Kidney epithelial cell (primary cell): ENCODE results near the gene PIM3. TPM values are rescaled to one million over a fixed set of nuclear protein-coding genes. Genes with fewer than 3 reads are reported as not detected.

Experiments used
- DNase-seq: peaks from one replicate; pipeline ENCODE4 v3.0.0-alpha.2; 2010; ENCODE audit warnings: low read depth
- H3K27me3 ChIP-seq: 2 replicates; pipeline ENCODE4 v1.6.0; 2011; ENCODE audit warnings: low read length; ENCODE audit not compliant: control insufficient read depth, insufficient read depth
- H3K36me3 ChIP-seq: 2 replicates; pipeline ENCODE4 v1.5.1; 2011; ENCODE audit warnings: low read length; ENCODE audit not compliant: control insufficient read depth, insufficient read depth
- H3K4me3 ChIP-seq: 2 replicates; pipeline ENCODE4 v1.5.1; 2011; ENCODE audit warnings: low read depth, mild to moderate bottlenecking, control low read depth, low read length
- CTCF ChIP-seq: IDR thresholded peaks from 2 replicates; pipeline ENCODE4 v1.5.1; 2011; ENCODE audit warnings: mild to moderate bottlenecking, moderate library complexity, low read length, control low read depth, inconsistent platforms; ENCODE audit not compliant: insufficient read depth, poor library complexity, severe bottlenecking
- total RNA-seq: library from RNA; depleted of rRNA; stranded (reverse); fragments of >200 nt; gene quantifications from 2 replicates; pipeline ENCODE4 v1.2.3, GENCODE V29; 2015

The PIM3 gene
- total RNA-seq, 1 donor from 2014 or later = 66.9 TPM

DNA sequence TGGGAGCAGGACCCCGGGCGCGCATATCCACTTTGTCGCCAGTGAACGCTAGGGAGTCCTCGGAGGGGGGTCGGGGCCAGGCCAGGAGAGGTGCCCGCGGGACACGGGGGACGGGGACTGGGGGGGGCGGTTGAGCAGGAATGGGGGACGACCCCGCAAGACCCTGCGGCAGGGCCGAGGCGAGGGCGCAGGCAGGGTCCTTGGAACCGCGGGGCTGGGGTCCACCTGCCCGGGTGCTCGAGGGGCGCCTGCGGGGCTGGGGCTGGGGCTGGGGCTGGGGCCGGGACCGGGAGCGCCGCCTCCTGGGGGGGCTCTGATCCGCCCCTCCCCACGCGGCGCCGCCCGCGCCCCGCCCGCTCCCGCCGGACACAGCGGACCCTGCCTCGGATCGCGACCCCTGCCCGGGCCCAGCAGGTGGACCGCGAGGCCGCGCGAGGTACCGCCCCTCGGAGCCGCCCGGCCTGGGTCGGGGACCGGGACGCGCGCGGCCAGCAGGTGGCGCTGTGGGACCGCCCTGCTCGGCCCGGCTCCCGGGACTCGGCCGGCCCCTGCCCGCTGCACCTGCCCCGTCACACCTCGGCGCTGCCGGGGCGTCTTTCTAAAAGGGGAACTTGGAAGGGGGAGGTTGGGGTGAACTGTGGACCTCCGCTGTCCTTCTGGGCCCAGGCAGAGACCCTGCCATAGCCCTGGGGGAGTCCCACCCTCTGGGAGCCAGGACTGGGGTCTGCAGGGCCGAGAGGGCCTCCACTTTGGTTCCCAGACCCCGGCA, 31.2 kb upstream of the PIM3 start:
- DNase-seq = no peak
- no peak for TF ChIP-seq CTCF
- H3K27me3 ChIP-seq = peaks cover 12% of the 10 kb centered on the region
- no peak overlapping the region for H3K4me3 ChIP-seq
- H3K36me3 ChIP-seq = no peaks in the 10 kb centered on the region

DNA sequence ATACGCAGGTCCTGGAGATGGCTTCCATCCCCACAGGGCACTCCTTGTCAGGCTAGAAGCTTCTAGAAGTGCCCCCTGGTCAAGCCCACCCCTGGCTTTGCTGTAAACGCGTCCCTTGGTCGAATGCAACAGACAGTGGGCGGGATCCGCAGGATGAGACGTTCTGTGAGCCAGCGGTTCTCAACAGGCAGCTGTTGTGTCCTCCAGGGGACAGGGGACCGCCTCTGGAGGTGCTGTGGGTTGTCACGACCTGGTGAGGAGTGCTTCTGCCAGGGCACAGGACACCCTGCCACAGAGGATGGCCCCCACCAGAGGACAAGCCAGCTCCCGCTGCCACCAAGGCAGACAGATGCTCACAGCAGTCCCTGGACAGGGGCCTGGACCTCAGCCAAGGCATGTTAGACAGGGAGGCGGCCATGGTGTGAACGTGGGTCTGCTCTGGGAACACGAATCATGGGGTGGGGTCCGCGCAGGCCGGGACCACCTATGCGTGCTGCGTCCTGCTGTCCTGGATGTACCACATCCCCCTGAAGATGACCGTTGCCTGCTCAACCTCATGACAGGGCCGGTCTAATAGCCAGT, 30.5 kb upstream of the PIM3 start:
- H3K27me3 ChIP-seq = peaks cover 12% of the 10 kb centered on the region
- no peak overlapping the region for H3K4me3 ChIP-seq
- DNase-seq = no peak
- H3K36me3 ChIP-seq = no peaks in the 10 kb centered on the region
- TF ChIP-seq CTCF = no peak

GRCh38 chr22:49930596-49931412, 29.8 kb upstream of the PIM3 start:
- DNase-seq = peak; percentile 50
- Histone ChIP-seq H3K27me3 (peaks cover 12% of the 10 kb centered on the region), H3K36me3 (no peaks in the 10 kb centered on the region), H3K4me3 (no peak overlapping the region)
- peak; percentile 70 for TF ChIP-seq CTCF

GRCh38 chr22:49933236-49934159, 27.1 kb upstream of the PIM3 start:
- no peak for TF ChIP-seq CTCF
- Histone ChIP-seq H3K36me3 (no peaks in the 10 kb centered on the region), H3K27me3 (peaks cover 12% of the 10 kb centered on the region), H3K4me3 (no peak overlapping the region)
- no peak for DNase-seq

GRCh38 chr22:49934160-49934890, 26.2 kb upstream of the PIM3 start:
- H3K36me3 ChIP-seq = no peaks in the 10 kb centered on the region
- TF ChIP-seq CTCF = no peak
- H3K27me3 ChIP-seq = peaks cover 5% of the 10 kb centered on the region
- H3K4me3 ChIP-seq = peak overlapping the region; percentile 17
- no peak for DNase-seq
